Adipocyte (in vitro differentiated cells): Measurements from ENCODE around the gene SSBP1.
"Not testable (repeated sequence)": the region's sequence is repeated elsewhere in the genome, so short reads cannot be mapped to it uniquely, and the experiment has no call there.

Experiments used
- DNase-seq: peaks from one replicate; pipeline ENCODE4 v3.0.0-alpha.2; 2015; ENCODE audit warnings: low read depth
- H3K27me3 ChIP-seq: replicated peaks from 2 replicates; pipeline ENCODE4 v1.7.0; 2013; ENCODE audit warnings: mild to moderate bottlenecking, low read length, moderate library complexity; ENCODE audit not compliant: control insufficient read depth, insufficient read depth
- H3K36me3 ChIP-seq: 2 replicates; pipeline ENCODE4 v1.7.0; 2013; ENCODE audit warnings: low read length, mild to moderate bottlenecking, moderate library complexity; ENCODE audit not compliant: control insufficient read depth, insufficient read depth, severe bottlenecking
- H3K4me1 ChIP-seq: 2 replicates; pipeline ENCODE4 v1.7.0; 2013; ENCODE audit warnings: mild to moderate bottlenecking, low read length, moderate library complexity; ENCODE audit not compliant: control insufficient read depth, insufficient read depth
- H3K4me3 ChIP-seq: 2 replicates; pipeline ENCODE4 v1.7.0; 2013; ENCODE audit warnings: mild to moderate bottlenecking, low read length, moderate library complexity
- H3K9ac ChIP-seq: 2 replicates; pipeline ENCODE4 v1.7.0; 2013; ENCODE audit warnings: mild to moderate bottlenecking, low read length, moderate library complexity
- H3K9me3 ChIP-seq: 2 replicates; pipeline ENCODE4 v1.7.0; 2013; ENCODE audit warnings: mild to moderate bottlenecking, low read length, moderate library complexity; ENCODE audit not compliant: control insufficient read depth

SSBP1 gene

GRCh38 chr7:141738592-141739013, 445 bp downstream of the SSBP1 start:
- Histone ChIP-seq H3K9me3 (no peaks in the 10 kb centered on the region), H3K4me1 (peaks cover 17% of the 10 kb centered on the region), H3K27me3 (no peaks in the 10 kb centered on the region), H3K9ac (peak overlapping the region; percentile 93), H3K36me3 (peaks cover 36% of the 10 kb centered on the region), H3K4me3 (peak overlapping the region; percentile 99)
- DNase-seq = no peak

GRCh38 chr7:141739250-141739649, 1.1 kb downstream of the SSBP1 start:
- no peak for DNase-seq
- Histone ChIP-seq H3K4me3 (peak overlapping the region; percentile 99), H3K4me1 (peaks cover 17% of the 10 kb centered on the region), H3K9me3 (no peaks in the 10 kb centered on the region), H3K27me3 (no peaks in the 10 kb centered on the region), H3K36me3 (peaks cover 43% of the 10 kb centered on the region), H3K9ac (peak overlapping the region; percentile 93)

GRCh38 chr7:141742229-141742628, 4.1 kb downstream of the SSBP1 start:
- Histone ChIP-seq H3K36me3 (peaks cover 72% of the 10 kb centered on the region), H3K9ac (no peak overlapping the region), H3K4me3 (no peak overlapping the region), H3K4me1 (peaks cover 13% of the 10 kb centered on the region), H3K27me3 (no peaks in the 10 kb centered on the region), H3K9me3 (no peaks in the 10 kb centered on the region)
- DNase-seq = no peak

GRCh38 chr7:141744131-141744530, 6.0 kb downstream of the SSBP1 start:
- no peaks in the 10 kb centered on the region for H3K27me3 ChIP-seq
- no peak for DNase-seq

GRCh38 chr7:141748396-141748795, 10.2 kb downstream of the SSBP1 start:
- Histone ChIP-seq H3K9me3 (peaks cover 18% of the 10 kb centered on the region), H3K4me1 (no peaks in the 10 kb centered on the region), H3K9ac (no peak overlapping the region), H3K36me3 (peaks cover 96% of the 10 kb centered on the region), H3K27me3 (no peaks in the 10 kb centered on the region), H3K4me3 (no peak overlapping the region)
- DNase-seq = no peak

More at GRCh38 chr7:141744131-141744530, 6.0 kb downstream of the SSBP1 start:
- Histone ChIP-seq H3K9me3 (no peaks in the 10 kb centered on the region), H3K36me3 (peaks cover 89% of the 10 kb centered on the region), H3K9ac (no peak overlapping the region), H3K4me3 (no peak overlapping the region), H3K4me1 (peaks cover 6% of the 10 kb centered on the region)

GRCh38 chr7:141751904-141752303, 13.7 kb downstream of the SSBP1 start:
- H3K4me1 ChIP-seq, H3K9ac ChIP-seq, H3K4me3 ChIP-seq, H3K27me3 ChIP-seq, DNase-seq: not testable (repeated sequence)
- peaks cover 82% of the 10 kb centered on the region for H3K36me3 ChIP-seq
- peaks cover 18% of the 10 kb centered on the region for H3K9me3 ChIP-seq

GRCh38 chr7:141752634-141753033, 14.5 kb downstream of the SSBP1 start:
- H3K9me3 ChIP-seq = peaks cover 18% of the 10 kb centered on the region
- no peak overlapping the region for H3K4me3 ChIP-seq
- H3K36me3 ChIP-seq = peaks cover 85% of the 10 kb centered on the region
- H3K27me3 ChIP-seq = no peaks in the 10 kb centered on the region
- peak; percentile 5 for DNase-seq
- no peak overlapping the region for H3K9ac ChIP-seq
- H3K4me1 ChIP-seq = no peaks in the 10 kb centered on the region

- peak; percentile 20 for DNase-seq
- Histone ChIP-seq H3K27me3 (no peaks in the 10 kb centered on the region), H3K4me1 (no peaks in the 10 kb centered on the region), H3K4me3 (no peak overlapping the region), H3K9ac (no peak overlapping the region), H3K9me3 (peaks cover 18% of the 10 kb centered on the region), H3K36me3 (peaks cover 73% of the 10 kb centered on the region)
Measured at GRCh38 chr7:141754939-141755338, 16.8 kb downstream of the SSBP1 start.

- Histone ChIP-seq H3K27me3 (no peaks in the 10 kb centered on the region), H3K36me3 (peaks cover 30% of the 10 kb centered on the region), H3K4me3 (no peak within 1 kb of the TSS), H3K9ac (no peak within 1 kb of the TSS), H3K4me1 (no peaks in the 10 kb centered on the region), H3K9me3 (no peaks in the 10 kb centered on the region)
- no peak for DNase-seq
Measured at GRCh38 chr7:141763797-141764196, 25.6 kb downstream of the SSBP1 start, which contains the start of gene TAS2R3. Gene TAS2R3, plus strand, starts transcription at chr7:141764097. Its CDS starts 62 bp downstream, at chr7:141764159.

GRCh38 chr7:141770083-141770583, 32.0 kb downstream of the SSBP1 start:
- not testable (repeated sequence) for H3K4me1 ChIP-seq, DNase-seq, H3K9me3 ChIP-seq, H3K36me3 ChIP-seq, H3K9ac ChIP-seq, H3K27me3 ChIP-seq, H3K4me3 ChIP-seq

- H3K36me3 ChIP-seq = peaks cover 4% of the 10 kb centered on the region
- no peaks in the 10 kb centered on the region for H3K4me1 ChIP-seq
- H3K9ac ChIP-seq = no peak within 1 kb of the TSS
- no peaks in the 10 kb centered on the region for H3K27me3 ChIP-seq
- H3K4me3 ChIP-seq = no peak within 1 kb of the TSS
- no peaks in the 10 kb centered on the region for H3K9me3 ChIP-seq
- no peak for DNase-seq
Measured at GRCh38 chr7:141776374-141776773, 38.2 kb downstream of the SSBP1 start, which contains the start of gene TAS2R4. Gene TAS2R4, plus strand, starts transcription at chr7:141776674. Its CDS starts 1,815 bp downstream, at chr7:141778489.
